ENCODE measurements around the gene RBM26.

The RBM26 gene

GRCh38 chr13:79442706-79443105 lies 36.7 kb upstream of the RBM26 start:
- H3K36me3 ChIP-seq (ENCODE audit: low read depth): no peaks in the 10 kb centered on the region
- no peaks in the 10 kb centered on the region for H3K27me3 ChIP-seq (ENCODE audit: insufficient read depth, poor library complexity, severe bottlenecking)
- no peak overlapping the region for H3K4me3 ChIP-seq (ENCODE audit: severe bottlenecking)
- H3K27ac ChIP-seq (ENCODE audit: poor library complexity, severe bottlenecking): no peak overlapping the region
- TF ChIP-seq CTCF (IDR thresholded peaks at IDR 0.05; ENCODE audit: poor library complexity, severe bottlenecking): no peak
- ATAC-seq (ENCODE audit: low read depth) (no peak), DNase-seq (ENCODE audit: low spot score) (no peak)
- no peaks in the 10 kb centered on the region for H3K4me1 ChIP-seq (ENCODE audit: insufficient read depth, poor library complexity, severe bottlenecking)
- H3K9me3 ChIP-seq (ENCODE audit: severe bottlenecking): no peaks in the 10 kb centered on the region

GRCh38 chr13:79442221-79442620 lies 36.2 kb upstream of the RBM26 start:
- Histone ChIP-seq H3K27me3 (ENCODE audit: insufficient read depth, poor library complexity, severe bottlenecking) (no peaks in the 10 kb centered on the region), H3K27ac (ENCODE audit: poor library complexity, severe bottlenecking) (no peak overlapping the region), H3K4me3 (ENCODE audit: severe bottlenecking) (no peak overlapping the region), H3K4me1 (ENCODE audit: insufficient read depth, poor library complexity, severe bottlenecking) (no peaks in the 10 kb centered on the region), H3K9me3 (ENCODE audit: severe bottlenecking) (no peaks in the 10 kb centered on the region), H3K36me3 (ENCODE audit: low read depth) (no peaks in the 10 kb centered on the region)
- no peak for TF ChIP-seq CTCF (IDR thresholded peaks at IDR 0.05; ENCODE audit: poor library complexity, severe bottlenecking)
- no peak for ATAC-seq (ENCODE audit: low read depth)
- DNase-seq (ENCODE audit: low spot score): no peak

GRCh38 chr13:79440958-79441528 lies 35.0 kb upstream of the RBM26 start:
- Histone ChIP-seq H3K27ac (ENCODE audit: poor library complexity, severe bottlenecking) (no peak overlapping the region), H3K4me1 (ENCODE audit: insufficient read depth, poor library complexity, severe bottlenecking) (no peaks in the 10 kb centered on the region), H3K4me3 (ENCODE audit: severe bottlenecking) (no peak overlapping the region), H3K27me3 (ENCODE audit: insufficient read depth, poor library complexity, severe bottlenecking) (no peaks in the 10 kb centered on the region), H3K36me3 (ENCODE audit: low read depth) (no peaks in the 10 kb centered on the region), H3K9me3 (ENCODE audit: severe bottlenecking) (no peaks in the 10 kb centered on the region)
- DNase-seq (ENCODE audit: low spot score) (no peak), ATAC-seq (ENCODE audit: low read depth) (no peak)
- TF ChIP-seq CTCF (IDR thresholded peaks at IDR 0.05; ENCODE audit: poor library complexity, severe bottlenecking): no peak

GRCh38 chr13:79439275-79439674 lies 33.2 kb upstream of the RBM26 start:
- no peak for ATAC-seq (ENCODE audit: low read depth)

More at GRCh38 chr13:79439275-79439674, 33.2 kb upstream of the RBM26 start:
- no peak for TF ChIP-seq CTCF (IDR thresholded peaks at IDR 0.05; ENCODE audit: poor library complexity, severe bottlenecking)
- Histone ChIP-seq H3K4me3 (ENCODE audit: severe bottlenecking) (no peak overlapping the region), H3K36me3 (ENCODE audit: low read depth) (no peaks in the 10 kb centered on the region), H3K9me3 (ENCODE audit: severe bottlenecking) (no peaks in the 10 kb centered on the region), H3K4me1 (ENCODE audit: insufficient read depth, poor library complexity, severe bottlenecking) (no peaks in the 10 kb centered on the region), H3K27me3 (ENCODE audit: insufficient read depth, poor library complexity, severe bottlenecking) (no peaks in the 10 kb centered on the region), H3K27ac (ENCODE audit: poor library complexity, severe bottlenecking) (no peak overlapping the region)
- DNase-seq (ENCODE audit: low spot score): no peak

All from RWPE2 (cell line).